Suprapubic skin (tissue), 4 donors: Measurements from ENCODE around the gene AMIGO3.
"Not testable (repeated sequence)": the region's sequence is repeated elsewhere in the genome, so short reads cannot be mapped to it uniquely, and the experiment has no call there.

Experiments used
- POLR2A ChIP-seq, 2 donors: fragments of 450-650 bp; IDR thresholded peaks; one replicate each; pipeline ENCODE4 v1.6.1; 2017; ENCODE audit warnings: antibody characterized with exemption in 2 of 2, mild to moderate bottlenecking in 2 of 2, moderate library complexity in 2 of 2
- POLR2AphosphoS5 ChIP-seq, 3 donors: sonication (generic); formaldehyde crosslinking; IDR thresholded peaks; one replicate each; pipeline ENCODE4 v1.6.1; 2017; ENCODE audit warnings: antibody characterized with exemption in 3 of 3

- not testable (repeated sequence) for TF ChIP-seq POLR2A, POLR2AphosphoS5 (IDR thresholded peaks at IDR 0.05)
Measured at GRCh38 chr3:49695350-49696015, 24.0 kb downstream of the AMIGO3 start.
